ENCODE measurements around the gene CD247. TPM values are rescaled to one million over a fixed set of nuclear protein-coding genes. Genes with fewer than 3 reads are reported as not detected.

The CD247 gene
- total and polyA plus RNA-seq, 10 of the 15 experiments (the other 5 are each of a cell fraction or from before 2014, with no cell fraction given): 0.10 to 0.77 (median 0.30) TPM

- Histone ChIP-seq H3K4me3 (no peak overlapping the region), H2AFZ (ENCODE audit: control insufficient read depth, low read depth, low read length) (no peak overlapping the region), H3K4me1 (ENCODE audit: control insufficient read depth, insufficient read depth, low read length) (no peaks in the 10 kb centered on the region), H3K9me3 (replicated peaks; ENCODE audit: control insufficient read depth, insufficient read depth, low read length) (no peaks in the 10 kb centered on the region), H4K20me1 (ENCODE audit: control insufficient read depth, insufficient read depth) (no peaks in the 10 kb centered on the region), H3K27ac (ENCODE audit: control insufficient read depth, insufficient read depth) (no peak overlapping the region), H3K9ac (ENCODE audit: control insufficient read depth, insufficient read depth, low read length) (no peak overlapping the region), H3K79me2 (ENCODE audit: control insufficient read depth, insufficient read depth, low read length) (no peaks in the 10 kb centered on the region), H3K27me3 (replicated peaks in 1 of 2; ENCODE audit: control insufficient read depth in 2 of 2, insufficient read depth in 2 of 2, low read length in 1 of 2) (no peaks in the 10 kb centered on the region; a peak in 1 of 4 replicates), H3K4me2 (ENCODE audit: control insufficient read depth, insufficient read depth) (no peak overlapping the region), H3K36me3 (ENCODE audit: control insufficient read depth in 2 of 2, insufficient read depth in 2 of 2, low read length in 1 of 2) (no peaks in the 10 kb centered on the region)
- in situ Hi-C loops (cut with MboI): no loop called here
- CTCF ChIA-PET: interaction anchor here (0.6 to 0.9 kb wide), 2 partner anchors 20 to 58 kb away, joined by 3 read pairs; no protein-coding TSS in a partner anchor
- no TSS peak for BruUV-seq (replicated peaks)
- SMC1A ChIA-PET (ENCODE audit: uncharacterized antibody, unreplicated experiment): no interaction called here
- POLR2A ChIA-PET: no interaction called here
- intact Hi-C loops (cut with micrococcal nuclease; ENCODE audit: unreplicated experiment): no loop called here
- TF ChIP-seq BRCA1 (IDR thresholded peaks at IDR 0.05; ENCODE audit: low read depth, low read length) (no peak), STAT1 (conservative IDR thresholded peaks at IDR 0.05) (no peak), BMI1 (IDR thresholded peaks at IDR 0.05; ENCODE audit: borderline replicate concordance) (no peak), NFIC (IDR thresholded peaks at IDR 0.05; ENCODE audit: low read depth, low read length) (no peak), JUNB (IDR thresholded peaks at IDR 0.05) (no peak), ASH2L (IDR thresholded peaks at IDR 0.05; ENCODE audit: borderline replicate concordance, low read depth) (no peak), POU2F2 (IDR thresholded peaks at IDR 0.05; ENCODE audit: borderline replicate concordance, low read depth, low read length) (no peak), USF1 (IDR thresholded peaks at IDR 0.05; ENCODE audit: borderline replicate concordance, extremely low read length, insufficient read depth, low read depth, low read length) (no peak), MTA2 (IDR thresholded peaks at IDR 0.05; ENCODE audit: low read depth) (no peak), RBBP5 (conservative IDR thresholded peaks at IDR 0.05) (no peak)
- TF ChIP-seq, protein P1, sequence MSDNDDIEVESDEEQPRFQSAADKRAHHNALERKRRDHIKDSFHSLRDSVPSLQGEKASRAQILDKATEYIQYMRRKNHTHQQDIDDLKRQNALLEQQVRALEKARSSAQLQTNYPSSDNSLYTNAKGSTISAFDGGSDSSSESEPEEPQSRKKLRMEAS (IDR thresholded peaks at IDR 0.05; ENCODE audit: low read depth, low read length): no peak
- RAD21 ChIA-PET (ENCODE audit: unreplicated experiment): no interaction called here
- no peak for DNase-seq (ENCODE audit: low read depth, low spot score)
- ATAC-seq: no peak
- WGBS (ENCODE audit: insufficient coverage, insufficient replicate concordance, low lambda C conversion rate, missing lambda C conversion rate): 54% methylated on average over 9 of the region's 9 CpGs
- FAIRE-seq: no peak
Observed at GRCh38 chr1:167514288-167514687, 4.0 kb downstream of the CD247 start.
